Measurements from ENCODE around the gene ANO5.

The ANO5 gene

GRCh38 chr11:22177186-22177585, 15.7 kb upstream of the ANO5 start:
- no peak overlapping the region for H3K9ac ChIP-seq (ENCODE audit: low read length)
- no peaks in the 10 kb centered on the region for H3K4me1 ChIP-seq (ENCODE audit: control insufficient read depth, insufficient read depth, low read length)
- H3K27me3 ChIP-seq (ENCODE audit: control insufficient read depth, insufficient read depth, low read length), result no peaks in the 10 kb centered on the region
- H3K9me3 ChIP-seq (ENCODE audit: control insufficient read depth, insufficient read depth, low read depth, low read length), result no peaks in the 10 kb centered on the region
- H3K27ac ChIP-seq (ENCODE audit: low read depth, low read length), result no peak overlapping the region
- no peak overlapping the region for H3K4me3 ChIP-seq (ENCODE audit: low read depth, low read length)
- H3K36me3 ChIP-seq (ENCODE audit: control insufficient read depth, insufficient read depth, low read length), result no peaks in the 10 kb centered on the region

GRCh38 chr11:22179626-22180025, 13.3 kb upstream of the ANO5 start:
- H3K36me3 ChIP-seq (ENCODE audit: control insufficient read depth, insufficient read depth, low read length), result no peaks in the 10 kb centered on the region
- H3K9me3 ChIP-seq (ENCODE audit: control insufficient read depth, insufficient read depth, low read depth, low read length), result no peaks in the 10 kb centered on the region
- no peaks in the 10 kb centered on the region for H3K27me3 ChIP-seq (ENCODE audit: control insufficient read depth, insufficient read depth, low read length)
- H3K4me1 ChIP-seq (ENCODE audit: control insufficient read depth, insufficient read depth, low read length), result no peaks in the 10 kb centered on the region
- no peak overlapping the region for H3K9ac ChIP-seq (ENCODE audit: low read length)
- H3K4me3 ChIP-seq (ENCODE audit: low read depth, low read length), result no peak overlapping the region
- H3K27ac ChIP-seq (ENCODE audit: low read depth, low read length), result no peak overlapping the region

- Histone ChIP-seq H3K9me3 (ENCODE audit: control insufficient read depth, insufficient read depth, low read depth, low read length) (no peaks in the 10 kb centered on the region), H3K4me1 (ENCODE audit: control insufficient read depth, insufficient read depth, low read length) (no peaks in the 10 kb centered on the region), H3K4me3 (ENCODE audit: low read depth, low read length) (no peak overlapping the region), H3K27ac (ENCODE audit: low read depth, low read length) (no peak overlapping the region), H3K27me3 (ENCODE audit: control insufficient read depth, insufficient read depth, low read length) (no peaks in the 10 kb centered on the region), H3K36me3 (ENCODE audit: control insufficient read depth, insufficient read depth, low read length) (no peaks in the 10 kb centered on the region), H3K9ac (ENCODE audit: low read length) (no peak overlapping the region)
Observed at GRCh38 chr11:22180131-22180530, 12.8 kb upstream of the ANO5 start.

DNA sequence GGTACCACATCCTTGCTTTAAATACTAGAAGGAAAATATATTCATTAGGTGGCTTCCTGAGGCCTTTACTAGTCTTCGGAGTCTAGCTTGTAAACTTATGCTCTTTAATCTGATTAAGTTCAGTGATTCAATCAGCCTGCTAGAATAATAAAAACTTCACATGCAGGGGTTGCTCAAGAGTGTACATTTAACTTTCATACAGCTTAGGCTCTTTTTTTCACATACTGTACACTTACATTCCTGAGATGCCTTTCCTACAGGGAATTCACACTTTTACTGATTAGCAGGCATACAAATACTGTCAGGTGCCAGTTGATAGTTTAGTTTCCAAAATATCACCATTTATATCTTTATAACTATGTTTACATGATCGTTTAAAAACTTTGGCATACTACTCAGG, 3.2 kb upstream of the ANO5 start:
- Histone ChIP-seq H3K27ac (ENCODE audit: low read depth, low read length) (no peak overlapping the region), H3K4me3 (ENCODE audit: low read depth, low read length) (no peak overlapping the region), H3K9me3 (ENCODE audit: control insufficient read depth, insufficient read depth, low read depth, low read length) (no peaks in the 10 kb centered on the region), H3K27me3 (ENCODE audit: control insufficient read depth, insufficient read depth, low read length) (no peaks in the 10 kb centered on the region; the same call in 1 of the 2 replicates), H3K4me1 (ENCODE audit: control insufficient read depth, insufficient read depth, low read length) (peaks cover 4% of the 10 kb centered on the region; the same call in 1 of the 2 replicates), H3K9ac (ENCODE audit: low read length) (no peak overlapping the region), H3K36me3 (ENCODE audit: control insufficient read depth, insufficient read depth, low read length) (no peaks in the 10 kb centered on the region)

DNA sequence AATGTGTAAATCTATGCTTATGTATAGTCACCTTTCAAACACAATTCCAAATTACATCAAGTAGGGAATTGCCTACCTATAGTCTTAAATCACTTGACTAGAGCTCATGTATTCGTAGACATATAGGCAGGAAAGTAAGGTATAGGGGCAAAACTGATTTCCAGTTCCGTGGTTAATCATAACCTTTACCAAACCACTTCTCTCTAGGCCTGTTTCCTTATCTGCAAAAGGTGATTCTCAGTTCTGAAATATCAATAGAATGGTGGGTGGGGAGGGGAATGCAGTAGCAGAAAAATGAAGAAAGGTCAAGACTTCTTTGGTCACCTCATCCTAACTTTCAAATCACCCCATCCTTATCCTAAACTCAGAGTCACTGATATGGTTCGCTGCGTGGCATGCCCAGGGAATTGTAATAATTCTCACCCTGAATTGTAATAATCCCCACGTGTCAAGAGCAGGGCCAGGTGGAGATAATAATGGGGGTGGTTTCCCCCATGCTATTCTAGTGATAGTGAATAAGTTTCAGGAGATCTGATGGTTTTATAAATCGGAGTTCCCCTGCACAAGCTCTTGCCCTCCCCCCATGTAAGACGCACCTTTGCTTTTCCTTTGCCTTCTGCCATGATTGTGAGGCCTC, 1.9 kb upstream of the ANO5 start:
- Histone ChIP-seq H3K9ac (ENCODE audit: low read length) (no peak overlapping the region), H3K4me1 (ENCODE audit: control insufficient read depth, insufficient read depth, low read length) (peaks cover 4% of the 10 kb centered on the region; the same call in 1 of the 2 replicates), H3K27ac (ENCODE audit: low read depth, low read length) (no peak overlapping the region), H3K9me3 (ENCODE audit: control insufficient read depth, insufficient read depth, low read depth, low read length) (no peaks in the 10 kb centered on the region), H3K4me3 (ENCODE audit: low read depth, low read length) (no peak overlapping the region), H3K27me3 (ENCODE audit: control insufficient read depth, insufficient read depth, low read length) (no peaks in the 10 kb centered on the region; the same call in 1 of the 2 replicates), H3K36me3 (ENCODE audit: control insufficient read depth, insufficient read depth, low read length) (no peaks in the 10 kb centered on the region)

DNA sequence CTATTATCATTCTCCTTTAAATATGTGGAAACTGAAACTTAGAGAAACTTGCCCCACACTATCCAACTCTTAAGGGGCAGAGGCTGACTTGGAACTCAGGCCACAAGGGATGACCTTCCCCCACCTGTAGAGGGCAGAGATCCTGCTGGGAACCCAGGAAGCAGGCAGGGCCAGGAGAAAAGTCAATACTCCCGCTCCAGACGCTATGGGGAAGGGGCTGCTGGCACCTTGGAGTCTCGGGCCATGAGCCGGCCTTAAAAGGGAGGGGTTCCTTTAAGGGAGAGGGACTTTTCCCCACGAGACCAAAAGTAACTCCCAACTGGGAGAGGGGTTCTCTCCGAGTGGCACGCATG, 620 bp upstream of the ANO5 start:
- peak overlapping the region; percentile 72 for H3K9ac ChIP-seq (ENCODE audit: low read length)
- H3K27me3 ChIP-seq (ENCODE audit: control insufficient read depth, insufficient read depth, low read length), result no peaks in the 10 kb centered on the region; the same call in 1 of the 2 replicates
- no peaks in the 10 kb centered on the region for H3K9me3 ChIP-seq (ENCODE audit: control insufficient read depth, insufficient read depth, low read depth, low read length)
- H3K27ac ChIP-seq (ENCODE audit: low read depth, low read length), result no peak overlapping the region
- no peaks in the 10 kb centered on the region for H3K36me3 ChIP-seq (ENCODE audit: control insufficient read depth, insufficient read depth, low read length)
- peak overlapping the region; percentile 98 for H3K4me3 ChIP-seq (ENCODE audit: low read depth, low read length)
- peaks cover 4% of the 10 kb centered on the region; the same call in 1 of the 2 replicates for H3K4me1 ChIP-seq (ENCODE audit: control insufficient read depth, insufficient read depth, low read length)

GRCh38 chr11:22193348-22194051, 615 bp downstream of the ANO5 start:
- H3K4me3 ChIP-seq (ENCODE audit: low read depth, low read length), result peak overlapping the region; percentile 98
- H3K27me3 ChIP-seq (ENCODE audit: control insufficient read depth, insufficient read depth, low read length), result no peaks in the 10 kb centered on the region; the same call in 1 of the 2 replicates
- no peak overlapping the region for H3K27ac ChIP-seq (ENCODE audit: low read depth, low read length)
- H3K4me1 ChIP-seq (ENCODE audit: control insufficient read depth, insufficient read depth, low read length), result peaks cover 4% of the 10 kb centered on the region; the same call in 1 of the 2 replicates
- no peaks in the 10 kb centered on the region for H3K9me3 ChIP-seq (ENCODE audit: control insufficient read depth, insufficient read depth, low read depth, low read length)
- no peaks in the 10 kb centered on the region for H3K36me3 ChIP-seq (ENCODE audit: control insufficient read depth, insufficient read depth, low read length)
- H3K9ac ChIP-seq (ENCODE audit: low read length), result peak overlapping the region; percentile 65

- Histone ChIP-seq H3K4me3 (ENCODE audit: low read depth, low read length) (peak overlapping the region; percentile 98), H3K9ac (ENCODE audit: low read length) (no peak overlapping the region), H3K36me3 (ENCODE audit: control insufficient read depth, insufficient read depth, low read length) (no peaks in the 10 kb centered on the region), H3K27ac (ENCODE audit: low read depth, low read length) (no peak overlapping the region), H3K4me1 (ENCODE audit: control insufficient read depth, insufficient read depth, low read length) (peaks cover 4% of the 10 kb centered on the region; the same call in 1 of the 2 replicates), H3K27me3 (ENCODE audit: control insufficient read depth, insufficient read depth, low read length) (no peaks in the 10 kb centered on the region; the same call in 1 of the 2 replicates), H3K9me3 (ENCODE audit: control insufficient read depth, insufficient read depth, low read depth, low read length) (no peaks in the 10 kb centered on the region)
Observed at GRCh38 chr11:22194306-22194705, 1.4 kb downstream of the ANO5 start.

DNA sequence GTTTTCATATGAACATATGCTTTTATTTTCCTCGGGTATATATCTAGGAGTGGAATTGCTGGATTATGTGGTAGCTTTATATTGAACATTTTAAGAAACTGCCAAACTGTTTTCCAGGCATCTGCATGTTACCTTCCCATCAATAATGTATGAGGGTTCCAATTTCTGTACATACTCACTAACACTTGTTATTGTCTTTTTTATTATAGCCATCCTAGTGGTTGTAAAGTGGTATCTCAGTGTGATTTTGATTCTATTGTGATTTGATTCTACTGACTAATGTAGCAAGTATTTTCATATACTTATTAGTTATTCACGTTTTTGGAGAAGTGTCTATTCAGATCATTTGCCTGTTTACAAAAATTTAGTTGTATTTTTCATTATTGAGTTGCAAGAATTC, 2.0 kb downstream of the ANO5 start:
- Histone ChIP-seq H3K9me3 (ENCODE audit: control insufficient read depth, insufficient read depth, low read depth, low read length) (no peaks in the 10 kb centered on the region), H3K27ac (ENCODE audit: low read depth, low read length) (no peak overlapping the region), H3K9ac (ENCODE audit: low read length) (no peak overlapping the region), H3K36me3 (ENCODE audit: control insufficient read depth, insufficient read depth, low read length) (no peaks in the 10 kb centered on the region), H3K4me1 (ENCODE audit: control insufficient read depth, insufficient read depth, low read length) (peaks cover 4% of the 10 kb centered on the region; the same call in 1 of the 2 replicates), H3K27me3 (ENCODE audit: control insufficient read depth, insufficient read depth, low read length) (no peaks in the 10 kb centered on the region; the same call in 1 of the 2 replicates), H3K4me3 (ENCODE audit: low read depth, low read length) (peak overlapping the region; percentile 98)

GRCh38 chr11:22197139-22198005, 4.5 kb downstream of the ANO5 start:
- Histone ChIP-seq H3K9me3 (ENCODE audit: control insufficient read depth, insufficient read depth, low read depth, low read length) (no peaks in the 10 kb centered on the region), H3K36me3 (ENCODE audit: control insufficient read depth, insufficient read depth, low read length) (no peaks in the 10 kb centered on the region), H3K4me1 (ENCODE audit: control insufficient read depth, insufficient read depth, low read length) (no peaks in the 10 kb centered on the region; the same call in 1 of the 2 replicates), H3K9ac (ENCODE audit: low read length) (no peak overlapping the region), H3K27ac (ENCODE audit: low read depth, low read length) (no peak overlapping the region), H3K4me3 (ENCODE audit: low read depth, low read length) (no peak overlapping the region), H3K27me3 (ENCODE audit: control insufficient read depth, insufficient read depth, low read length) (no peaks in the 10 kb centered on the region; the same call in 1 of the 2 replicates)
